Measurements from ENCODE around the gene CNTNAP1.
"Not testable (repeated sequence)": the region's sequence is repeated elsewhere in the genome, so short reads cannot be mapped to it uniquely, and the experiment has no call there.

CNTNAP1 gene

DNA sequence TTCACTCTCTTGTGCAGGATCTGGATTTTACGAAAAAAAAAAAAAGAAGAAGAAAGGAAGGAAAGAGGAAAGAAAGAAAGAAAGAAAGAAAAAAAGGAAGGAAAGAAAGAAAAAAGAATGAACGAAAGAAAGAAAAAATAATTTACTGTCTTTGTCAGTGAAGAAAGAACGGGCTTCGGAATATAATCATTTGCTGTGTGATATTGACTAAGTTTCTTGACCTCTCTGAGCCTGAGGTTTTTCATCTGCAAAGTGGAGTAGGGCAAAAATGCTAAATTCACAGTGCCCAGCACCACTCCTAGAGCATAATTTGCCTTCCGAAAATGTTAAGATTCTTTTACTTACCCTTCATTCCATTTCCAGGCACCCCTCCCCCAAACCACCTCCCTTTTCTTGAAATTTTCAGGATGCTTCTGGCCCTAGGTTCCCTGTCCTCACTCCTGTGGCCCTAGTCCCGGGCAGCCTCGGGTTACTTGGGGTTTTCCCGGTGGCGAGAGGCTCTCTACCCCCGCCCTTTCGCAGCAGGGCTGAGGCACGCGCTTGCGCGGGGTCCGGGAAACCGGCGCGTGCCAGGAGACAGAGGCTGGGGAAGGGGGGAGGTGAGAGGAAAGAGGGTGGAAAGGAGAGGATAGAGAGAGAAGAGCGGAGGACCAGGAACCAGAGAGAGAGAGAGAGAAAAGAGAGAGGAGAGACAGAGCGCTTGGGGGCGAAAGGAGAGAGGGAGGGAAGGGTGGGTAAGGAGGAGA, at the start of gene CNTNAP1:
CNTNAP1 (plus strand) TSS at position 556 of the 746 bp plus-strand sequence. CDS start 299 bp downstream, outside the sequence.
- DNase-seq (ENCODE audit: low spot score) = peak; percentile 95

DNA sequence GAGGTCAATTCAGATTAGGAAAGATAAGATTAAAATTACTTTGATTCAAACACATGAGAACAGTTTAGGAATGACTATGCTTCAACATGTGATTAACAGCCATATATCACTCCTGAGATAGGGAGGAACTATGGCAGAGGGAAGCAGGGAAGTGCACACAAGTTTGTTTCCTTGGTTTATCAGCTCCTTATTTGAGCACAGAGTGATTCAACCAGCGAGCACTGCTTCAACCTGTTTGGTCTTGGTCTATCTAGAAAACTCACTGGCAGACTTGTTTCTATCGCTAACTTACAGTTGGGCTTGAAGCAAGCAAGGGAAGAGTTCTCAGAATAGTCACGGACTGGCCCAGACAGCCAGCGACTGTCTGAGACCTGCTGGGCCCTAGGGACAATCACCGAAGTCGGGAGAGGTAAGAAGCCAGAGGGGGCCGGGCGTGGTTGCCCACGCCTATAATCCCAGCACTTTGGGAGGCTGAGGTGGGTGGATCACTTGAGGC, 49.3 kb upstream of the CNTNAP1 start:
- no peak for DNase-seq (ENCODE audit: low spot score)

DNA sequence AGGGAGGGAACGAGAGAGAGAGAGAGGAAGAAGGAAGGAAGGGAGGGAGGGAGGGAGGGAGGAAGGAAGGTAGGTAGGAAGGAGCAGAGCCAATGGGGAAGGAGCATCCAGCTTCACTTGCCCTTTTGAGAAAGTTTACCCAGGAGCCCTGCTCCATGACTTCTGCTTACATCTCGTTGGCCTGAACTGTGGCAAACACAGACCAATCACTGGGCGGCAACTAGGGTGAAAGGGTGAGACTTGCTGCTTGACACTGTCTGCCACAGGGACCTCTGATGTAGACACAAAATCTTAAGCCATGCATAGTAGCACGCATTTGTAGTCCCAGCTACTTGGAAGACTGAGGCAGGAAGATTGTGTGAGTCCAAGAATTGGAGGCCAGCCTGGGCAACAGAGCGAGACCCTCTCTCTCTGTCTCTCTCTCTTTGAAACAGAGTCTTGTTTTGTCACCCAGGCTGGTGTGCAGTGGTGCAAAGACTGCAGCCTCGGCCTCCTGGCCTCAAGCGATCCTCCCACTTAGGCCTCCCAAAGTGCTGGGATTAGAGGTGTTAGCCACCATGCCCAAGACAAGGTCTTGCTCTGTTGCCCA, 42.7 kb upstream of the CNTNAP1 start:
- DNase-seq (ENCODE audit: low spot score) = no peak

DNA sequence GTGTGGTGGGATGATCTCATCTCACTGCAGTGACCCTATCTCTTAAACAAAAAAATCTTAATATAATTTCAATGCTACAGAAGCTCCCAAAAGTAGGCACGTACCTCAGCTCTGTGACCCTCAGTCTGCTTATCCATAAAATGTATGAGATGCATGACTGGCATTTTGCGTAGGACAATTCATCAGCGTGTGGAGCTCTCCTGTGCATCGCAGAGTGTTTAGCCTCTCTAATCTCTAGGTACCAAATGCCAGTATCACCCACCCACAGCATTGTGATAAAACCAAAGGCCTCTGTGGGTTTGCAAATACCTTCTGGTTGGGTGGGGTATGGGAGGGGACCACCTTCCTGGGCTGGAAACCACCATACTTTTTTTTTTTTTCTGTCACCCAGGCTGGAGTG, 42.2 kb upstream of the CNTNAP1 start:
- DNase-seq (ENCODE audit: low spot score) = no peak

DNA sequence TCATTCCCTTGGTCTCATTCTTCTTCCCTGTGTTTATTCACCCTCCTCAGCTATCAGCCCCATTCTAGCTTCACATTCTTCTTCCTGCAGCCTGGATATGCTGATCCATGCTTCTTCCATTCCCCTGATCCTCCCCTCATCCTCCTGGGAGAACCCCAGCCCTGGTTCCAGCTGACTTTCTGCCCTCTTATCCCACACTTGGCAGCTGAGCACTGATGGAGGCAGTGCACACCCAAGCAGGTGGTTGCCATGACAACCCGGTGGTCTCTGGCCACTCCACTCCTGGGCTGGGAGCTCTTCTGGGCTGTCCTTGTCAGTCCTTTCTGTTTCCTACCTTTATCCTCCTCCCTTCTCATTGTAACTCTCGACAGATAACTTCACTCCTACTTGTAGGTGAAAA, 40.0 kb upstream of the CNTNAP1 start:
- no peak for DNase-seq (ENCODE audit: low spot score)

DNA sequence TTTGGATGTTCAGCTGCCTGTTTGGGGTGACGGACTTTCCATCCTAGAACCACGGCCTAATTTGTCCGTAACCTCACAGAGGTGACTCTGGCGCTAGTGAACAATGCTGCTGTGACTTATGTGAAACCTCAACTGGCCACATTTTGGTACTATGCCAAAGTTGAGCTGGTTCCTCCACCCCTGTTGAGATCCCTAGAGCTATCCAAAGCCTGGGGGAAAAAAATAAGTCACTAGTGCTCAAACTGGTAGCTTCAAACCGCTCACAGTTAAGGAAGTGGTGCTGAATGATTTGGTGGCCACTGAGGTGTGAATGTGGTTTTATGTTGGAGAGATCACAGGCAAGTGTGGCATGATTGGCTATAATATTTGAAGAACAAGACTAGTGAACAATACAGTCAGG, 34.6 kb upstream of the CNTNAP1 start:
- no peak for DNase-seq (ENCODE audit: low spot score)

DNA sequence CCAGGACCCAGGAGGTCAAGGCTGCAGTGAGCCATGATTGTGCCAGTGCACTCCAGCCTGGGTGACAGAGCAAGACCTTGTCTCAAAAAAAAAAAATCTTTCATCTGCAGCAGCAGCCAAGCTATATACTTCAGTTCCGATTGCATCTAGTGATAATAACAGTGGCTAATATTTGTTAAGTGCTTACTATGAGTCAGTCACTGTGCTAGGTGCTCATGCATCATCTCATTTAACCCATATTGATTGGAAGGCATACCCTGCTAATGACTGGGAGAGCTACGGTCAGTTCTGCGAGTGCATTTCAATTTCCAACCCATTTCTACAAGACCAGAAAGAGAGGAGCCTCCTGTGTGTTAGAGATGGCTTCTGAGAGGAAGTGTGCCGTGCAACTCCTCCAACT, 30.9 kb upstream of the CNTNAP1 start:
- no peak for DNase-seq (ENCODE audit: low spot score)

DNA sequence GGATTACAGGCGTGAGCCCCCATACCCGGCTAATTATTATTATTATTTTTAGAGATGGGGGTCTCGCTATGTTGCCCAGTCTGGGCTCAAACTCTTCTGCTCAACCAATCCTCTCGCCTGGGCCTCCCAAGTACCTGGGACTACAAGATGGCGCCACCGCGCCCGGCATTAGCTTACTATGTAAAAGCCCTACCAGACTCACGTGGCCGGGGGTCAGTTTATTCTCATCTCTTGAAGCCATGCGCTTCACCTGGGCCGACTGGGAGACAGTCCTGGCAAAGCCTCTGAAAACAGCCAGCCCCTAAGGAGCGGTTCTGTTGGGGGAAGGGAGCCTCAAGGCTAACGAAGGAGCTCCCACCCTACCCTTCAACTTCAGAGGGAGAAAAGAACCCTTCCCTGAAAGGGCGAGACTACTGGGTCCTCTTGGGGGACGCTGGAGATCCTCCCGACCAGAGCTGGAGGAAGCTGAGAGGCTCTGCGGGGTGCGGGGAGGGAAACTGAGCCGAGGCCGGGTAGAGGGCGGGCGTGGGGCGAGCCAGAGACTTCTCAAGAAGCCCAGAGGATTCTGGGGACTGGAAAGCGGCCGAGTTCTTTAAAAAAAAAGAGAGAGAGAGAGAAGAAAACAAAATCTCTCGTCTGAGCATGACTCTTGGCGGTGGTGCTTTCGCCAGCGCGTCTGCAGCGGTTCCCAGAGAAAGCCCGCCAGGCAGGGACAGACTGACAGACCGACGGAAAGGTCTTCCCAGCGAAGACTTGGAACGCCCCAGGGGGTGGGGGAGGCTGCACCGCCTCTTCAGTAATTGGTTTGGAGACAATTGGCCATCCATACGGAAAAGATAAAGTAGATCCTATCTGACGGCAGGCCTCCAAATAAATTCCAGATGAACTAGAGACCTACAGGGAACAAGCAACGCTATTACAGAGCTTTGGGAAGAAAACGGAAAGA, 28.9 kb upstream of the CNTNAP1 start:
- no peak for DNase-seq (ENCODE audit: low spot score)

DNA sequence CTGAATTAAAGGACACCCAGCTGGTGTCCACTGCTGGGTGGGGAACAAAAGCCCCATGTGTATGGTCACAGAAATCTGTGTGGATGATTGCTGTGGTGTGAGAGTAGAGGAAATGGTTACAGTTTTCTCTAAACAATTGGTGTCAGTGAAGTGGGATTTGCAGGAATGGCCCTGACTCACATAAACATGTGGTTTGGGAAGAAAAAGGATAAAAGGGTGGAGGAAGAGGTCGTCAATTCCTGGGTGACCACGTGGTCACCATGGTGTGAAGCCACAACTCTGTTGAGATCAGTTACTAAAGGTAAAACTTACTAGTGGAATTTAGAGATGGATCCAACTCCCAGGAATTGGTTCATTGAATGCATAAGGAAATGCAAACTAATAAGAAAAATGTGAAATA, 26.8 kb upstream of the CNTNAP1 start:
- no peak for DNase-seq (ENCODE audit: low spot score)

DNA sequence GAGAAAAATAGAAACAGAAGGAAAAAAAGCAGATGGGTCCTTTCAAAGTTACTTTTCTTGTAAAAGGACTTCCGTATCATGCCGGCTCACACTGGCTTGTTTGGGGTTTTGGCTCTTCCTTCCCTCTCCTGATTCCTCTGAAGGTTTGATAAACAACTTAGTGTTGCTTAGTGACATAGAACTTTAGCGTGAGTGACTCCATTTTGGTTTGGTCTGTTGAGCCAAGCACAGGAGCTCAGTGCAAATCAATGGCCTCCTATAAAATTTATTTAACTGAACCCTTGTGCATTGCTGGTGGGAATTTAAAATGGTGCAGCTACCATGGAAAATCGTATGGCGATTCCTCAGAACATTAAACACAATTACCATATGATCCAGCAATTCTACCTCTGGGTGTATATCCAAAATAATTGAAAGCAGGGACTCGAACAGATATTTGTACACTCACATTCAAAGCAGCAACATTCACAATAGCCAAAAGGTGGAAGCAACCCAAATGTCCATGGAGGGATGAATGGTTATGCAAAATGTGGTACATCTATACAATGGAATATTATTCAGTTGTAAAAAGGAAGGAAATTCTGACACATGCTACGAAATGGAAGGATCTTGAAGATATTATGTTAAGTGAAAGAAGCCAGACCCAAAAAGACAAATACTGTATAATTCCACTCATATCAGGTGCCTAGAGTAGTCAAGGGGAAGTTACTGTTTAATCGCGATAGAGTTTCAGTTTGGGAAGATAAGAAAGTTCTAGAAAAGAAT, 24.3 kb upstream of the CNTNAP1 start:
- DNase-seq (ENCODE audit: low spot score) = no peak

DNA sequence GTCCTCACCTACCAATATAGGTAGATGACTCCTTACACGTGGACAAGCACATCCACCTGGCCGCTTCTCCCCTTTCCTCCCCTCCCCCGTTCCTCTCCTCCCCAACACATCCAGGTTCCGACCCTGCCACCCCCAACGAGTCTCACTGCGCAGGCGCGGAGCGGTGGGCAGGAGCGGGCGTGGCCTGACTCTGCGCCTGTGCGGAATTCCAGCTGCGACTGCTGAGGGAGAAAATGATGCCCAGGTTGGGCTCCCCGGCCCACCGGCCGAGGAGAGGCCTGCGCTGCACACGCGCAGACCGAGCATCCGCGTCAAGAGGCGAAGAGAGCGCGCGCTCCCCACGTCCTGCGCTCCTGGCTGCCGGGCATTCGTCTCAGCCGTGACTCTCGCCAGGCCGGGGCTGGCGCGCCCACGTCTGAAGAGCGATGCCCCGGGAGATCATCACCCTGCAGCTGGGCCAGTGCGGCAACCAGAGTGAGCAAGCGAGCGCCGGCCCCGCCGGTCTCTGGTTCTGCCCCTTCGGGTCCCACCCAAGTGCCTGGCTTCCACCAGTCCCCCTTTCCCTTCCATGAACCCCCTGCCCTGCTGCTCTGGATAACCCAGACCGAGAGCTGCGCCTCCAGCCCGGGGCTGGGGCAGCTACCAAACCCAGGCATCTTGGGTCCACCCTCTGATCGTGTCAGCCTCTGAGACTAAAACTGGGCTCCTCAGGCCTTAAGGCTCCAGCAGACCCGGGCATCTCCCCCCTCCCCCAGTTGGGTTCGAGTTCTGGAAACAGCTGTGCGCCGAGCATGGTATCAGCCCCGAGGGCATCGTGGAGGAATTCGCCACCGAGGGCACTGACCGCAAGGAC, 23.0 kb upstream of the CNTNAP1 start, which contains the start of gene TUBG2:
TUBG2 (plus strand) TSS at position 206 of the 853 bp plus-strand sequence; CDS start at position 426, 220 bp downstream.
- DNase-seq (ENCODE audit: low spot score) = peak; percentile 99

DNA sequence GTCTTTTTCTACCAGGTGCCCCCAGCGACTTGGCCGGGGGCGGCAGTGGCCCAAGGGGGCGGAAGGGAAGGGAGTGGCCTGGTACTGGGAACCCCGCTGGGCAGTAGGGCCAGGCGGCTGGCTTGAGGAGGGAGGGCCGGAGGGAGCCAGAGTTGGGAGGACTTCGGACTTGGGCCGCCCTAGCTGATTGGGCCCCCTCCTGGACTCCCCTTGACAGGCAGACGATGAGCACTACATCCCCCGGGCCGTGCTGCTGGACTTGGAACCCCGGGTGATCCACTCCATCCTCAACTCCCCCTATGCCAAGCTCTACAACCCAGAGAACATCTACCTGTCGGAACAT, 22.4 kb upstream of the CNTNAP1 start:
- DNase-seq (ENCODE audit: low spot score) = not testable (repeated sequence)

DNA sequence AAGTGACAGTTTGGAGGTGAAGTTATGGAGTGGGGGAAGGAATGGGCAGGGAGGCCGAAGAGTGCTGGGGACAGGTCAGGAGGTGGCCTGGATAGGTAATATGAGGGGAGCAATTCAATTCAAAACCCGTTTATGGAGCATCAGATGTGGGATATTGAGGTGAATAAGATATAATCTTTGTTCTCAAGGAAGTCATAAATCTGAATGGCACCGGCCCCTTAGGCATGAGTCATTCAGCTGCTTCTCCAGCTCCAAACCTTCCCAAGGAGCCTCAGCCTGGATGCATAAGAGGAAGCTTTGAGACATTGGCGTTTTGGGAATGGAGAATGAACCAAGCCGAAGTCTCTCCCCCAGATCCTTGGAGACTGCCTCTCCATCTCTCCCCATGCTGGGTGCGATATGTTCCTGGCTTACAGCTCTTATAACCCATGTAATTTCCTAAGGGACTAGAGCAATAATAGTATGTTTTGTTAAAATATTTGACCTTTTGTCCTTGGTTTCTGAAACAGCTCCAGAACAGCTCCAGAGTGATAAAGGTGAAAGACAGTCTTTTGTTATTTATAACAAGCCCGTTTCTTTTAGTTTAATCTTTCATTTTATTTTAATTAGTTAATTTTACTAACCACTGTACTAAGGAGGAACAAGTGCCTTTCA, 21.5 kb upstream of the CNTNAP1 start:
- no peak for DNase-seq (ENCODE audit: low spot score)

DNA sequence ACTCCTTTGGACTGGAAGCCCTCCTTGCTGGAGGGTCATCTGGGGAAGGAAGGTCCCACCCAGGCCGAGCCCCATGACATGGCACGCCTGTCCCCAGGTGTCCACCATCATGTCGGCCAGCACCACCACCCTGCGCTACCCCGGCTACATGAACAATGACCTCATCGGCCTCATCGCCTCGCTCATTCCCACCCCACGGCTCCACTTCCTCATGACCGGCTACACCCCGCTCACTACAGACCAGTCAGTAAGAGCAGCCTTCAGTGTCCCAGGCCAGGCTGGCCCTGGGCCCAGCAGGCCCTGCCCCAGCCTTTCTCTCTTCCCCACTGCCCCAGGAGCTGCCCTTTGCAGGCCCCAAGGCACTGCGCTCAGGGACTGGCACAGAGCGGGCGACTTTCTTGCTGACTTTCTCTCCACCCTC, 16.7 kb upstream of the CNTNAP1 start:
- no peak for DNase-seq (ENCODE audit: low spot score)

DNA sequence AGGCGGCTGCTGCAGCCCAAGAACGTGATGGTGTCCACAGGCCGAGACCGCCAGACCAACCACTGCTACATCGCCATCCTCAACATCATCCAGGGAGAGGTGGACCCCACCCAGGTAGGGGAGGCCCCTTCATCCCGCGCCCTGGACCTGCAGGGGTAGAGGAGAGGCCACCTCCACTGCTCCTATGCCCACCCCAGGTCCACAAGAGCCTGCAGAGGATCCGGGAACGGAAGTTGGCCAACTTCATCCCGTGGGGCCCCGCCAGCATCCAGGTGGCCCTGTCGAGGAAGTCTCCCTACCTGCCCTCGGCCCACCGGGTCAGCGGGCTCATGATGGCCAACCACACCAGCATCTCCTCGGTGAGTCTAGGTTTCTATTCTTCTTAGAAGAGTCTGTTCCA, 16.2 kb upstream of the CNTNAP1 start:
- not testable (repeated sequence) for DNase-seq (ENCODE audit: low spot score)

DNA sequence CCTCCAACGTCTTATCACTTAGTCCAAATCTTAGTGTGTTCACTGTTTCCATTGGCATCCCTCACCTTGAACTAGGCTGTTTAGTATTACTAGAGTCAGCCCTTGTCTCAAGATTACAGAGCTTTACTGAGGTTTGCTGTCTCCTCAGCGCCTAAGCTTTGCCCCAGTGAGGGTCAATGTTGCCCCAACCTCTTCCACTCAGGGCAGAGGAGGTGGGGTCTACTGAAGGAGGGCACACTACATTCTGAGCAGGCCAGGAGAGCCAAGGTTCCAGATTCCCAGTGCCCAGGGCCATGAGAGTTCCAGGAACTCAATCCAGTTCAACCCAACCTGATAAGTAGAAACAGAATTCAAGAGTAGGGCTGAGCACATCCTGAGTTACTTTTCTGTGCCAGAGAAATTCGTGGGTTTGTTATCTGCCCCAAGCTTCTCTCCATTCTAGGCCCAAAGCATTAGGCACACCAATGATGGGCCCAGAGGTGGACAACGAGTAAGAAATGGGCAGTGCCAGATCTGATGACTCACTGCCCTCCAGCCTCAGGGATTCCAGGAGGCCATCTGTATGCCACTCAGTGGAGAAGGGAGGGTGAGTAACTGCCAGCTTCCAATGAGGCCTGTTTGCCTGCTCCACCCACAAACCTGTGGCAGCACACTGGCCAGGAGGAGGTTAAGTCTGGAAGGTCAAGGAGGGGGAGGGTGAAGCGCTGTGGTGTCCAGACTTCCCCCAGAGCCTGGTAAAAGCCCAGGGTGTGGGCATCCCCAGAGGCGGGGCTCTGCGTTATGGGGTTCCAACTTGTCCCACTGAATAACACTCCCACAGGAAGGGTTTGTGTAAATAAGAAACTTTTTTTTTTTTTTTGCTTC, 15.0 kb upstream of the CNTNAP1 start:
- no peak for DNase-seq (ENCODE audit: low spot score)

DNA sequence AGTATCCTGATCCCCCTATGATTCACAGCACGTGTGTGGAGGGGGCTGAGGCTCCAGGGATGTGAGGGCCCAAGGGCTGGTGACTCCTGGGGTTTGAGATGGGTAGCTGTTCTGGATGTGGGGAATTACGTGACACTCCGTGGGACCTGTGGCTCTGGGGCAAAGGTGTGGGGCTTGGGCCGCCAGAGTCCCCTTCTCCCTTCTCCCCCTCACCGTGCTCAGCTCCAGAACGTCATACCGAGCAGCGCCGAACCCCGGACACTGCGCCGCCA, 12.7 kb upstream of the CNTNAP1 start:
- no peak for DNase-seq (ENCODE audit: low spot score)

DNA sequence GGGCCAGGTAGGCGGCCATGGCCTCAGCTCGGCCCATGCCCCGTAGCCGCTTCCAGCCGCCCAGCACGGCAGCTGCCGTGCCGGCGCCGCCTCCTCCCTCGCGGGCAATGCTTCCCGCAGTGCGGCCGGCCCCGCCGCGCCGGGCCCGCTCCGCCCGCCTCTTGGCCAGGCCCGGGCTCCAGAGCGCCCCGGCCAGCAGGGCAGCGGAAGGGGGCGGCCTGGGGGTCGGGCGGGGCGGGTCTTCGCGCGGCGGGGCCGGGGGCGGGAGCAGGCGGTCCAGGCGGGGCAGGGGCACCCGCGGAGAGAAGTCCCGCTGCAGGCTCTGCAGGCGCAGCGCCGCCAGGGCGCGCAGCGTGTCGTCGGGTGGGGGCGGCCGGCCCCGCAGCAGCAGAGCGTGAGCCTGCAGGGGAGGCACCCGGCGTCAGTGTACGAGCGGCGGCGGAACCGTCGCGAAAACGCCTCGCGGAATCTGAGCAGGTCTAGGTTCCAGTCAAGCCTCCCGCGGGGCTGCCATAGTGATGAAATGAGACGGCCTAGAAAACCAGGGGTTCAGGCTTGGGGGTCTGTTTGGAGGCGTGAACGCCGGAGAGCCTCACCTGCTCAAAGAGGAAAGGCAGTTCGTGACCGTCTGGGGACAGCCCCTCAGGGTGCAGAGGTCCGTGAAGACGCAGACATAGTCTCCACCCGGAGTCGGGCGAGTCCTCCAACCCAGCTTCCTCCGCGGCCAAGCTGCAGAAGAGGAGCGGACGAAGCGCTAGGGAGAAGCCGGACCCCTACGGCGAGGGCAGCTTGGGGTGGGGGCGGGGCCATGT, 12.1 kb upstream of the CNTNAP1 start:
- no peak for DNase-seq (ENCODE audit: low spot score)
